ENCODE measurements around the gene ZBTB20.

ZBTB20 gene

GRCh38 chr3:114319453-114319852, 827.6 kb downstream of the ZBTB20 start (continued):
- TF ChIP-seq TSHZ2 (CRISPR knock-in tag; IDR thresholded peaks at IDR 0.05) (no peak), ISL1 (CRISPR knock-in tag; IDR thresholded peaks at IDR 0.05) (no peak)

- TF ChIP-seq ZNF70 (CRISPR knock-in tag; IDR thresholded peaks at IDR 0.05) (no peak), GLIS3 (CRISPR knock-in tag; IDR thresholded peaks at IDR 0.05) (no peak), CREB5 (CRISPR knock-in tag; IDR thresholded peaks at IDR 0.05; ENCODE audit: low read depth) (no peak), POU6F1 (CRISPR knock-in tag; IDR thresholded peaks at IDR 0.05; ENCODE audit: borderline replicate concordance, low read depth) (no peak), TCF4 (CRISPR knock-in tag; IDR thresholded peaks at IDR 0.05; ENCODE audit: borderline replicate concordance) (no peak), ZFP3 (CRISPR knock-in tag; IDR thresholded peaks at IDR 0.05) (no peak), ARNTL (CRISPR knock-in tag; IDR thresholded peaks at IDR 0.05; ENCODE audit: borderline replicate concordance, low read depth) (no peak), BACH2 (CRISPR knock-in tag; IDR thresholded peaks at IDR 0.05; ENCODE audit: borderline replicate concordance) (no peak), ISL1 (CRISPR knock-in tag; IDR thresholded peaks at IDR 0.05) (no peak), ZNF565 (CRISPR knock-in tag; conservative IDR thresholded peaks at IDR 0.05; ENCODE audit: low read depth) (no peak), PATZ1 (CRISPR knock-in tag; IDR thresholded peaks at IDR 0.05; ENCODE audit: borderline replicate concordance) (no peak), ZC3H10 (CRISPR knock-in tag; IDR thresholded peaks at IDR 0.05) (no peak), TSHZ2 (CRISPR knock-in tag; IDR thresholded peaks at IDR 0.05) (no peak)
These were observed 828.8 kb downstream of the ZBTB20 start for GRCh38 chr3:114318295-114318694.

GRCh38 chr3:114314282-114314681, 832.8 kb downstream of the ZBTB20 start:
- TF ChIP-seq TCF4 (CRISPR knock-in tag; IDR thresholded peaks at IDR 0.05; ENCODE audit: borderline replicate concordance), result no peak
- TF ChIP-seq POU6F1 (CRISPR knock-in tag; IDR thresholded peaks at IDR 0.05; ENCODE audit: borderline replicate concordance, low read depth), result no peak
- no peak for TF ChIP-seq ZFP30 (CRISPR knock-in tag; IDR thresholded peaks at IDR 0.05)
- no peak for TF ChIP-seq ZNF565 (CRISPR knock-in tag; conservative IDR thresholded peaks at IDR 0.05; ENCODE audit: low read depth)
- no peak for TF ChIP-seq SNAI2 (CRISPR knock-in tag; IDR thresholded peaks at IDR 0.05)
- no peak for TF ChIP-seq ZC3H10 (CRISPR knock-in tag; IDR thresholded peaks at IDR 0.05)
- no peak for TF ChIP-seq GLIS3 (CRISPR knock-in tag; IDR thresholded peaks at IDR 0.05)
- no peak for ATAC-seq

More at GRCh38 chr3:114318295-114318694, 828.8 kb downstream of the ZBTB20 start:
- ATAC-seq, result no peak

Measured in SK-N-SH treated with all-trans-retinoic acid at 6 μM for 48 hours (cell line).